Measurements from ENCODE around the gene BTBD8.

Gene BTBD8

DNA sequence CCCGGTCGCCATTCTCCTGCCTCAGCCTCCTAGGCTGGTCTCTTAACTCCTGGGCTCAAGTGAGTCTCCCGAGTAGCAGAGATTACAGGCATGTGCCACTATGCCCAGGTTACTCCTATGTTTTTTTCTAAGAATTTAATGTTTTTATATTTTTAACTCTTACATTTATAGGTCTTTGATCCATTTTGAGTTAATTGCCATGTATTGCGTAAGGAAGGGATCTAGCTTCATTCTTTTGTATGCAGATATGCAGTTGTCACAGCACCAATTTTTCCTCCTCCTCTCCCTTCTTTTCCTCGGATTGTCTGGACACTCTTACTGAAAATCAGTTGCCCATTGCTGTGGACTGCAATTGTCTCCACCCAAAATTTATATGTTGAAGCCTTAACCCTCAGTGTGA, 11.5 kb downstream of the BTBD8 start:
- no peak for DNase-seq (ENCODE audit: low read depth in 2 of 3, low spot score in 2 of 3)

DNA sequence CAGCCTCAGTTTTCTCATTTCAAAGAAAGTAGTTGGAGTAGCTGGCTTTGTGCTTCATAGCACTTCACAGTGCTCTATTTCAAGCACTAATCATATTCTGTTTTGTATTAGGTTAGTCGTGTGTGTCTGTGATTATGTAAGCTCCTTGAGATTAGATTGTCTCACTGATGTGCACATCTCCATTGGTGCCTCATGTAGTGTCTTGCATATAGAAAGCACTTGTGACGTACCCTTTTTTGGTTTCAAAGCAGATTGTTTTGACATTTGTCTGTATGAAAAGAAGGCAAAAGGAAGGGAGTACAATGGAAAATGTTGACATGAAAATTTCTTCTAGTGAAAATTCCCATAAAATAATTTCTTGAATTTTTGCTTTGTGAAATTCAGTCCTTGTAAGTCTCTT, 13.9 kb downstream of the BTBD8 start:
- DNase-seq (ENCODE audit: low read depth in 2 of 3, low spot score in 2 of 3) = no peak

DNA sequence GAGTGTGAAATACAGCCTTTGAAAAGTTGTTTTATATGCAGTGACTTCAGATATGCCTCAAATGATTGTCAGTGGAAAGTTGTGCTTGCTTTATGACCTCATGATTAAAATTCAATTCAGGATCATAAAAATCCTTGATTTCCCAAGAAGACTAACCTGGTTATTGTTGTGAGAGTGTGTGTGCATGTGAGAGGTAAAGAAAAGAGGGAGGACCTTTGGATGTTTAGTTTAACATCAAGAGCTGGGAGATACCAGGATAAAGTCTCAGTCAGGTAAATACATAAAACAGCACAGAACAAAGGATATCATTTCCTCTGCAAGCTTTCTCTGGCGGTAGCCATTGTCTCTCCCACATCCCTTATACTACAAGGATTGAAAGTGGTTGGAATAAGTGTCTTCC, 14.4 kb downstream of the BTBD8 start:
- DNase-seq (ENCODE audit: low read depth in 2 of 3, low spot score in 2 of 3) = no peak

DNA sequence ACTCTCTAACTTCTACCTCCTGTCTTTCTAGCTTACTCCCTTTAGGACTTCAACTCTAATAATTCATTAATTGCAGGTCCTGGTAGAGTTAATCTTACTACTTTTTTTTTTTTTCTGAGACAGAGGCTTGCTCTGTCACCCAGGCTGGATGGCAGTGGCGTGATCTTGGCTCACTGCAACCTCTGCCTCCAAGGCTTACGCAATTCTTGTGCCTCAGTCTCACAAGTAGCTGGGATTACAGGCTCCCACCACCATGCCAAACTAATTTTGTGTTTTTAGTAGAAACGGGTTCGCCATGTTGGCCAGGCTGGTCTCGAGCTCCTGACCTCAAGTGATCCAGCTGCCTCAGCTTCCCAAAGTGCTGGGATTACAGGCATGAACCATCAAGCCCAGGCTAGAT, 15.7 kb downstream of the BTBD8 start:
- DNase-seq (ENCODE audit: low read depth in 2 of 3, low spot score in 2 of 3) = no peak

DNA sequence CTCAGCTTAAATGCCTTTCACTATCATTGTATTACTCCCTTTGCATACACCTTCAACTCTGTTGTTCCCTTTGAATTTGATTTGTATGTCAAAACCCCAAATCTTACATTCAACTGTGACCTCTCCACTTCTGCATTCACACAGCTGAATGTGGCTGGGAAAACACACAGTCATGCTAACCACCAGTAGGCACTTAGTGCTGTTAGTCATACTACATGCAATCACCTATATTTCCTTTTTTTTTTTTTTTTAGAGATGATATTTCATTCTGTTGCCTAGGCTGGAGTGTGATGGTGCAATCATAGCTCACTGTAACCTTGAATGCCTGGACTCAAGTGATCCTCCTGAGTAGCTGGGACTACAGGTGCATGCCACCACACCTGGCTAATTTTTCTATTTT, 16.2 kb downstream of the BTBD8 start:
- no peak for DNase-seq (ENCODE audit: low read depth in 2 of 3, low spot score in 2 of 3)

DNA sequence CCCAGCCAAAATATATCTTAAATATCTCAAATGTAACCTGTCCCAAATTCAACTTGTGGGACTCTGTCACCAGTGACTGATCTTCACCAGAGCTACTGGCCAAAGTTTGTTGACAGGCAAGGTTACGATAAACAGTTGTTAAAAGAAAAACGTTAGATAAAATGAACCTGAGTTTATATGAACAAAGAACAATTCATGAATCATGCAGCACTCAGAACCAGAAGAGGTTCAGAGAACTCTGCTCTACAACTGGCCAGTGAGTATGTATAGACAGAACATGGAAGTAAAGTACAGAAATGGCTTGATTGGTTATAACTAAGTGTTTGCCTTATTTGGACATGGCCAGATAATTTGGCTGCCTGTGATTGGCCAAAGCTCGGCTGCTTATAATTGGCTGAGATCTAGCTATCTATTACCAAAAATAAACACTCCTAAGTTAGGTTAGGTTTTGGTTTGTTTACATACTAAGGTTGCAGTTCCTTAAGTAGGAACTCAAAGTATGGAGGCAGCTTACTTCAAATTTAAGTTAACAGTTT, 25.5 kb downstream of the BTBD8 start:
- DNase-seq (ENCODE audit: low read depth in 2 of 3, low spot score in 2 of 3) = no peak

DNA sequence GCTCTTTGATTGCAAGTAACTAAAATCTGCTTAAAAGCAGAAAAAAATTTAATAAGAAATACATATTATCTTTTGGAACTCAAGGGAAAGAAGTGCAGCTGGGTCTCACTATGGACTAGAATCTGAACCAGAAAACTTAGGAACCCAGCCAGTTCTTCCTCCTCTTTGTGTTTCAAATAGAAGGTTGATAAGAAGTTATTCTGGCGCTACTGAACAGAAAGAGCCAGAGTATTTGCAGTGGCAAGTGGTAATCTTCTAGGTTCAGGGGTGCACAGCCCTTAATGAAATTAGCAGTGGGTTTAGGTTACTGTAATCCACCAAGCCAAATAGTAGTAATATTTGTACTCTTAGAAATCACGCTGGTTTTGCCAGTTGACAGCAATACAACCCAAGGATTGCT, 28.5 kb downstream of the BTBD8 start:
- DNase-seq (ENCODE audit: low read depth in 2 of 3, low spot score in 2 of 3) = no peak

DNA sequence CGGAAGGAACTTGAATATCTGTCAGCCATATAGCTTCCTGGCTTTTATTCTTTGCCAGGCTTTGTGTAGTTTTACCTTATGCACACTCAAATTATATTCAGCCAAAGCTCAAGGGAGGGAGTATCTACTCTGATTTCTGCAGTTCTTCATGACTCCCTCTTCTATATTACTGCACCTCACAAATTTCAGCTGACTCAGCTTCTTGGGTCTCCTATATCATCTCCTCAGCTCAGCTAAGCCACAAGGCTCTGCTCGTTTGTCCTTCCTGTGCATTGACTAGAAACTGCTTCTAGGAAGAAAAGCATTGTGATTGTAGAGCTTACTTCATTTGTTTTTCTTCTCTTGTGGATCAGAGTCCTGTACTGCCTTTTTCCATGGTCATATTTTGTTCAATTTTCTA, 37.4 kb downstream of the BTBD8 start:
- no peak for DNase-seq (ENCODE audit: low read depth in 2 of 3, low spot score in 2 of 3)

DNA sequence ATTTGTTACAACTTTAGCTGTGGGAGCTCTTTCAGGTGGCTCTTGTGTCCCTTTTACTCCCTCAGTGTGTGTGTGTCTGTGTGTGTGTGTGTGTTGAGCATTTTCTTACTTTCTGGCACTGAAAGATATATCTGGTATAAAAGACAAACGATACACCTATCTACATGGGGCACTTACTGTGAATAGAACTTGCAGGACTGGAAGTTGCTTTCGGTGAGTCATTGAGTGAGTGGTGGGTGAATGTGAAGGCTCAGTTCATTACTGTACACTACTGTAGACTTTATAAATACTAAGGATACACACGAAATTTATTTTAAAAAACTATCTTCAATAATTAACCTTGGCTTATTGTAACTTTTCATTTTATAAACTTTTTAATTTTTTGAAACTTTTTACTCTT, 38.7 kb downstream of the BTBD8 start:
- DNase-seq (ENCODE audit: low read depth in 2 of 3, low spot score in 2 of 3) = no peak

DNA sequence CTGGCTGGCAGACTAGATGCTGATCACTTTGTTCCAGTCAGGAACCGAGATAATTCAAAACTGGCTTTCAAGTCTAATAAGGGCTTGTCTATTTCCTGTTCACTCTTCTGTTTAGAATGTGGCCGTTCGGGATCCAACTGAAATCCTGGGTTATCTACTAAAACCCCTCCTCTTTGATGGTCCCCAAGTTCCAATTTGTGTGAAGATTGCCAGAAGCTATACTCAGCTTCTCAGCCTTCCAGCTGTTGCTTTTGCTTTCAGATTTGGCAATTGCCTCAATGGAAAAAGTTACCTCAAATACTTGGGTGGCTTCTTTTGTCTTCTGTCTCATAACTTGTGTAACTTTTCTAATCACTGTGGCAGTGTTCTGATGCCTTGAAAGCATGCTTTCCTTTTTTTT, 43.7 kb downstream of the BTBD8 start:
- DNase-seq (ENCODE audit: low read depth in 2 of 3, low spot score in 2 of 3) = no peak

DNA sequence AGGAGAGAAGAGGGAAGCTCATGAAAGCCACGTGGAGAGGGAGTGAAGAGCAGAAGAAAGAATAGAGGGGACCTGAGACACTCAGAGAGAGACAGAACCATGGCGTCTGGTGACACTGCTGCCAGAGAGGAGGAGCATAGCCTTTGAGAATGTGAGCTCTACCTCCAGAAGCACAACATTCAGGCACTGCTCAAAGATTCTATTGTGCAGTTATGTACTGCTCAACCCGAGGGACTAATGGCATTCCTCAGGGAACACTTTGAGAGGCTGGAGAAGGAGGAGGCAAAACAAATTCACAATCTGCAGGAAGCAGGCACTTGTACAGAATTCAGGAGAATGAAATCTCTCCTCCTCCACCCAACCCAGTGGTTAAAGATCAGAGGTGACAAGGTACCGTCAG, 45.1 kb downstream of the BTBD8 start:
- no peak for DNase-seq (ENCODE audit: low read depth in 2 of 3, low spot score in 2 of 3)

DNA sequence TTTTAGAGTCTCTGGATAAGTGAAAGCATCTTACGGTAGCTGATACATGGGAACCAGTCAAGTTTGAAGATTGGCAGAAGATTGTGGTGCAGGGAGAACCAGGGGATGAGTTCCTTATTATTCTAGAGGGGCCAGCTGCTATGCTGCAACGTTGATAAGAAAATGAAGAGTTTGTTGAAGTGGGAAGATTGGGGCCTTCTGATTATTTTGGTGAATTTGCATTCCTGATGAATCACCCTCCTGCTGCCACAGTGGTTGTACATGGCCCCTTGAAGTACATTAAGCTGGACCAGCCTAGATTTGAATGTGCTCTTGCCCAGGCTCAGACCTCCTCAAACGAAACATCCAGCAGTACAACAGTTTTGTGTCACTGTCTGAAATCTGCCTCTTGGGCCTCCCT, 45.9 kb downstream of the BTBD8 start:
- DNase-seq (ENCODE audit: low read depth in 2 of 3, low spot score in 2 of 3) = no peak

DNA sequence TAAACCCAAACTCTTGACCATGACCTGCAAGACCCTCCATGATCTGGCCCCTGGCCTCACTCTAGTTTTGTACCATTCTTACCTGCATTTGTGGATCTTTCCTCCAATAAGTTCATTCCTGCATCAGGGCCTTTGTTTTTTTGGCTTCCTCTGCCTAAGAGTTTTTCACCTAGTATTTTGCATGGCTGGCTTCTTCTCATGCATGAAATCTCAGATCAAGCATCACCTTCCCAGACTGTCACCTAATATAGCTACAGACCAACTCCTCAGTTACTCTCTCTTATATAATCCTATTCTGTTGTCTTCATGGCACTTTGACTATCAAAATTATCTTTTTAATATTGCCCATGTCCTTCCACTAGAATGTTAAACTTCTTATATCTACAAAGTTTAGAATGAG, 54.2 kb downstream of the BTBD8 start:
- no peak for DNase-seq (ENCODE audit: low read depth in 2 of 3, low spot score in 2 of 3)

DNA sequence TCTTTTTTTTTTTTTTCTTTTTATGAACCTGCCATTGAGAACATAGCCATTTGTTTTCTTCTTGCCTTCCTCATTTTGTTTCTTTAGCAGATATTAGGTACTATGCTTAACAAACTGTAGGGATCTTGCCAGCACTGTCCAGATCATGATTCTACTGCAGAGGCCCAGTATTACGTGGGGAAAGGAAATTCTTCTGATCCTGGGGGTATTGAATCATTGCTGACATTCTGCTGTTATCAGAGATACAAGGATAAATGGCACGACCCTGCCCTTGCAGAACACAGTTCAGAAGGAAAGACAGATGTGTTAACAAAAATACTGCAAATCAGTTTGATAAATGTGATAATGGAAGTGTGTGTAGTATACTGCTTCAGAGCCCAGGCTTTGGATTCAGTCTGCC, 56.2 kb downstream of the BTBD8 start:
- no peak for DNase-seq (ENCODE audit: low read depth in 2 of 3, low spot score in 2 of 3)

DNA sequence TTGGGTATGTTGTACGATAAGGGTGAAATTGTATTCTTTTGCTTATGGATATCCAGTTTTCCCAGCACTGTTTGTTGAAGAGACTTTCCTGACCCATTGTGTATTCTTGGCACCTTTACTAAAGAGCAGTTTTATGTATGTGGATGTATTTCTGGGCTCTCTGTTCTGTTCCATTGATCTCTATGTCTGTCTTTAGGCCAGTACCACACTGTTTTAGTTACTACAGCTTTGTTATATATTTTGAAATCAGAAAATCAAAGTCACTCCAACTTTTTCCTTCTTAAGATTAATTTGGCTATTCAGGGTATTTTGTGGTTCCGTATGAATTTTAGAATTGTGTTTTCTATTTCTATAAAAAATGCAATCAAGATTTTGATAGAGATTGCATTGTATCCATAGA, 74.8 kb downstream of the BTBD8 start:
- DNase-seq (ENCODE audit: low read depth in 2 of 3, low spot score in 2 of 3) = no peak

DNA sequence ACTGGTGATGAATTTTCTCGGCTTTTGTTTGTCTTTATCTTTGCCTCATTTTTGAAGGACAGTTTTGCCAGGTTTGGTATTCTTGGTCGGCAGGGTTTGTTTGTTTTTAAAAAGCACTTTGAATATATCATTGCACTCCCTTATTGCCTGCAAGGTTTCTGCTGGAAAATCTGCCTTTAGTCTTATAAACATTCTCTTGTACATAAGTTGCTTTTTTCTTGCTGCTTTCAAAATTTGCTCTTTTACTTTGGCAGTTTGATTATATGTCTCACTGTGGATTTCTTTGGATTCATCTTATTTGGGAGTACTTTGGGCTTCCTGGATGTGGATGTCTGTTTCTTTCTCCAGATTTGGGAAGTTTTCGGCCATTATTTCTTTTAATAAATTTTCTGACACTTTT, 79.4 kb downstream of the BTBD8 start:
- no peak for DNase-seq (ENCODE audit: low read depth in 2 of 3, low spot score in 2 of 3)

DNA sequence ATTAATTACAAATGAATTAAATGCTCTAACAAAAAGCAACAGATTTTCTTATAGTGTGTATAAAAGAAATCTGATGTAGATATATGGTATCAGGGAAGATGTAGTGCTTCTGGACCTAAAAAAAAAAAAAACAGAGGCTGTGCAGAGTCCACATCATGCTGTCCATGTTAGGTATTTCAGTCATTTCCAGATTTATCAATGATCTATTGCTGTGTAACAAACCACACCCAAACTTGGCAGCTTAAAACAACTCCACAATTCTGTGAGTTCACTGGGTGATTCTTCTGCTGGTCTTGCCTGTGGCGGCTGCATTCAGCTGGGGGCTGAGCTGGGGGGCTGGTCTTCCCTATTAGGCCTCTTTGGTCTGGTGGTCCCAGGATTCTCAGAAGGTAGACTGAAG, 85.2 kb downstream of the BTBD8 start:
- DNase-seq (ENCODE audit: low read depth in 2 of 3, low spot score in 2 of 3) = no peak

DNA sequence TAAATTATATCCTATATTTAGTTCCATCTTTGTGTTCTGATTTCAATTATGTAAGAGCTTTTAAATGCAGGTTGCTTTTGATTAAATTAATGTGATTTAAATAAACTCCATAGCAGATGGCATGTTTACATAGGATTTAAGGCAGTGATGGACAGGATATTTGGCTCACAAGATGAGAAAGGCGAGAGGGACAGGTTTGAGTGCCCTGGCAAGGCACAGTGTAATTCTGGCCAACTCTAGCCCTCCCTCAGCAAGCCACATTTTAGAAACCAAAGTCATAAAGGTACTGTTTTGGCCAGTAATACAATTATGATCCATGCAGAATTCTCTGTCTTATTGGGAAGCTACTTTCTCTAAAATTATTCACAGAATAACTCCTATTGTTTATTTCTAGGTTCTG, 87.0 kb downstream of the BTBD8 start:
- no peak for DNase-seq (ENCODE audit: low read depth in 2 of 3, low spot score in 2 of 3)

DNA sequence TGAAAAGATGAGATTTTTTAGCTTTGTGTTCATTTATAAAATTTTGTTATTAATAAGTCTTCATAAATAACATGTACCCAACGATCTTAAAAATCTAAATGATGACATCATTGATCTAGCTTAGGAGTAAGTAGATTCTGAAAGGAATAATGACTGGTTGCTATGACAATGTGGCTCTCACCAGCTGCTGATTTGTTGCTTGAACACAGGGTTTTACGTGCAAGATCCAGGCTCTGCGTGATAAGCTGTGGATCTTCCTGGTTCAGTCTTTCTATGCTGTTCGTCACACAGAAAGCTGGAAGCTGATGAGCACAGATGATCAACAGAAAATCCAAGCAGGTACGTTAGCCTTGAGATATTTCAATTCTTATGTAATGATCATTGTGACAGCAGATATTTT, 88.5 kb downstream of the BTBD8 start:
- DNase-seq (ENCODE audit: low read depth in 2 of 3, low spot score in 2 of 3) = no peak

DNA sequence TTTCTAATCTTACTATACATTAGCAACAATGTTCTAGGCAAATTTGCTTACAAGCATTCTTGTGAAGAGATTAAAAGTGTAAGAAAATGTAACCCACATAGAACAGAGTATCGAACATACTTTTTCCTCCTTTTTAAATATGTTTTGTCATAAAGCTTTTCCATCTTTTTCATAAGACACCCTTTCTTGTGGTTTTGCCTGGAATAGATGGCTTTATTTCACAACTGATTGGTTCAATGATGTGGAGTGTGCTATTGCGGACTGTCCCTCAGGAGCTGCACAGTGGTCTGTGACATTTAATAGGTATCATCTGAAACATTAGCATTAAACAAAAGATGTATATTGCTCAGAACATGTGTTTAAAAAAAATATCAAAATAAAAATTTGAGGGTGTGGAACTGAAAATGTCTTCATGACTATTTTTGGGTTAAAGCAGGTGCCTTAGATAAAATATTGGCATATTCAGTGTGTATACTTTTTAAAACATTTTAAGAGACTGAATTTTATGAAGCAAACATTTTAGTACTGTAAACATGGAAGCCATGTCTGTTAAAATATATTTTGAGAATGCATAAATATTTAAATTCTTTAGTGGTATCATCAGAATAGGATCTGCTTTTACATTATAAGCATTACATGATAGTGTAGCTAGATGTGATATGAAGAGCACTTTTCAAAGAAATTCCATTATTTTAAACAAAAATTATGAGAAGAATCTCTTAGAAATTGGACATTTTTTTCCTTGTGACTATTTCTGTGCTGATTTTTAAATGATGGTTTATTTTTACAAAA, 89.3 kb downstream of the BTBD8 start:
- DNase-seq (ENCODE audit: low read depth in 2 of 3, low spot score in 2 of 3) = no peak

DNA sequence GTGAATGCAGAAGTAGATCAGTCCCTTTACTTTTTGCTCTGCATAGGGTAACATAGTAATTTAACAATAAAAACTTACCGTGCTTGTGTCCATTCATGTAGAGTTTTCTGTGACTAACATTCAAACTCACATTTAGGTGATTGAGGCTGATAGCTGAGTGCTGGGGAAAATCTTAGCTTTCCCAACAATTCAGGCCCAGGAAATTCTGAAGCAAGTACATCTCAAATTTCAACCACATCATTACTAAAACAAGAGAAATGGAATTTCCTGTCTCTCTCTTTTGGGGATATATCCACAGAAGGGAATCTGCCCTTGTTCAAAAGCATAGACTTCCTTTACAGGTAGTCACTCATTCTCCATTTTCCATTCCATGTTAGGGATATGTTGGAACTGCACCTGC, 104.5 kb downstream of the BTBD8 start:
- no peak for DNase-seq (ENCODE audit: low read depth in 2 of 3, low spot score in 2 of 3)

DNA sequence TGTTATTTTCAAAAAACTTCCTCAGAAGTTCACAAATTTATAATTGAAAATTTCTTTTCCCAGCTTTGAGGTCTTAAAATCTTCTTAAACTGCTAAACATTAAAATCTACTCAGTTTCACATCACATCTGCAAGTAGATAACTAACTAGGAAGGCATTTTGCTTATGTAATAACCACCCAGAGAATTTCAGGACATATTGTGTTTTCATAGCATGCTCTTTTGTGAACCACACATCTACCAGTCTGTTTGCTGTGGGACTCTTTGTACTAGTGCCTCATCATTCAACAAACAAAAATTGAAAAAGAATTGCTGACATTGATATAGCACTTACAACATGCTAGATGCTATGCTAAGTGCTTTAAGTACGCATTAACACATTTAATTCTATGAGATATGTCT, 105.9 kb downstream of the BTBD8 start:
- DNase-seq (ENCODE audit: low read depth in 2 of 3, low spot score in 2 of 3) = no peak

All from activated CD8-positive, alpha-beta memory T cell treated with anti-CD3 and anti-CD28 coated beads for 48 hours (primary cell).